Measurements from ENCODE around the gene SMPD3.

- TF ChIP-seq NFYB (IDR thresholded peaks at IDR 0.05; ENCODE audit: extremely low read depth, insufficient read length), result no peak
- TF ChIP-seq ILK (tag; IDR thresholded peaks at IDR 0.05; ENCODE audit: borderline replicate concordance, low read depth), result no peak
- no peak for TF ChIP-seq TGIF2 (CRISPR knock-in tag; IDR thresholded peaks at IDR 0.05)
- no peak for TF ChIP-seq CTCF (IDR thresholded peaks at IDR 0.05 in 2 of 3, conservative IDR thresholded peaks at IDR 0.05 in 1 of 3; ENCODE audit: insufficient read depth in 2 of 3, low read depth in 1 of 3, low read length in 3 of 3)
- no peak for TF ChIP-seq RAD21 (CRISPR knock-in tag; conservative IDR thresholded peaks at IDR 0.05 in 1 of 2, IDR thresholded peaks at IDR 0.05 in 1 of 2)
- no peak for TF ChIP-seq EZH2 (IDR thresholded peaks at IDR 0.05; ENCODE audit: borderline replicate concordance, low read depth, low read length)
- no peak for TF ChIP-seq TAF1 (IDR thresholded peaks at IDR 0.05; ENCODE audit: control insufficient read depth, extremely low read depth, insufficient read depth, low read length, severe bottlenecking)
- no peak for TF ChIP-seq ZEB2 (IDR thresholded peaks at IDR 0.05)
- TF ChIP-seq PCBP2 (IDR thresholded peaks at IDR 0.05; ENCODE audit: low read depth, low read length, poor library complexity, severe bottlenecking), result no peak
Observed at GRCh38 chr16:68332411-68333121, 115.7 kb downstream of the SMPD3 start.
